Spleen (tissue), 11 donors: ENCODE data around the gene TXN2. TPM values are rescaled to one million over a fixed set of nuclear protein-coding genes. Genes with fewer than 3 reads are reported as not detected.

Source experiments
- DNase-seq: peaks from one replicate; pipeline ENCODE4 v3.0.0-alpha.2; 2020
- H3K27ac ChIP-seq, 8 donors: fragments of 200-600 bp; sonication (generic) in 7 of 8; 1 replicate in 4 of 8; 2 replicates in 4 of 8; pipeline versions ENCODE4 v1.5.0 to v1.8.0; 2016 to 2021; ENCODE audit warnings: inconsistent platforms in 4 of 8, mild to moderate bottlenecking in 4 of 8, moderate library complexity in 1 of 8
- H3K27me3 ChIP-seq, 7 donors: fragments of 200-600 bp; sonication (generic) in 6 of 7; replicated peaks in 1 of 7; 1 replicate in 4 of 7; 2 replicates in 3 of 7; pipeline versions ENCODE4 v1.5.0 to v1.8.0; 2016 to 2021; ENCODE audit warnings: inconsistent platforms in 3 of 7, mild to moderate bottlenecking in 1 of 7
- H3K36me3 ChIP-seq, 6 donors: fragments of 200-600 bp; sonication (generic) in 5 of 6; 1 replicate in 4 of 6; 2 replicates in 2 of 6; pipeline versions ENCODE4 v1.5.0 to v1.8.0; 2016 to 2021; ENCODE audit warnings: inconsistent platforms in 2 of 6
- H3K4me1 ChIP-seq, 6 donors: fragments of 200-600 bp; sonication (generic) in 5 of 6; 1 replicate in 3 of 6; 2 replicates in 3 of 6; pipeline versions ENCODE4 v1.5.0 to v1.8.0; 2016 to 2021; ENCODE audit warnings: inconsistent platforms in 3 of 6
- H3K4me3 ChIP-seq, 8 donors: fragments of 200-600 bp; sonication (generic) in 7 of 8; 1 replicate in 4 of 8; 2 replicates in 4 of 8; pipeline versions ENCODE4 v1.5.0 to v1.8.0; 2016 to 2021; ENCODE audit warnings: inconsistent platforms in 4 of 8, mild to moderate bottlenecking in 4 of 8, moderate library complexity in 2 of 8
- H3K9me3 ChIP-seq, 8 donors: fragments of 200-600 bp; sonication (generic) in 7 of 8; 1 replicate in 4 of 8; 2 replicates in 4 of 8; pipeline versions ENCODE4 v1.5.0 to v1.8.0; 2016 to 2021; ENCODE audit warnings: inconsistent platforms in 4 of 8
- POLR2A ChIP-seq, 3 donors: fragments of 450-650 bp; IDR thresholded peaks; one replicate each; pipeline ENCODE4 v1.5.1; 2017; ENCODE audit warnings: antibody characterized with exemption in 3 of 3, mild to moderate bottlenecking in 1 of 3
- POLR2AphosphoS5 ChIP-seq, 3 donors: sonication (generic); formaldehyde crosslinking; IDR thresholded peaks; one replicate each; pipeline ENCODE4 v1.5.1; 2017; ENCODE audit warnings: antibody characterized with exemption in 3 of 3
- WGBS, 5 donors: extraction: QIAGEN DNeasy Blood & Tissue Kit in 3 of 5; methylation state at CpG; one replicate each; pipeline versions ENCODE4 v1.1.5 to v1.1.7; 2013 to 2018; 5-methylcytosine and 5-hydroxymethylcytosine counted together
- intact Hi-C: fragments of 100-400 bp; cut with DNase I; formaldehyde crosslinking; loops from one replicate; pipeline ENCODE4 v1.15.0; 2023; ENCODE audit warnings: low total_unique reads
- polyA plus RNA-seq, 3 donors: library from polyadenylated mRNA; stranded (reverse); fragments of 200-250 nt; gene quantifications; one replicate each; pipeline ENCODE4 v1.2.1, GENCODE V29; 2013
- total RNA-seq, 7 donors: library from RNA; depleted of rRNA in 3 of 7; stranded (reverse); fragments of >200 nt in 3 of 7; fragmentation: NEBNext Ultra II Directional in 4 of 7; extraction: Animal tissue kit (Norgen Biotek cat#: 25700) in 4 of 7; gene quantifications; one replicate each; pipeline versions ENCODE4 v1.1.0 to v1.2.1, GENCODE V29; 2016 to 2021
- TF ChIP-seq, protein P1 (sequence below), 11 experiments: fragments of 200-600 bp in 7 of 11; fragments of 450-650 bp in 4 of 11; sonication (generic) in 4 of 11; IDR thresholded peaks in 8 of 11; conservative IDR thresholded peaks in 3 of 11; 1 replicate in 7 of 11; 2 replicates in 4 of 11; pipeline versions ENCODE4 v1.4.0 to v1.8.0; 2016 to 2021; ENCODE audit warnings: antibody characterized with exemption in 11 of 11, inconsistent platforms in 4 of 11, mild to moderate bottlenecking in 1 of 11
- donor health status: healthy with polysubstance abuse.
- donor health status: DM: no; HTN: no; CAD: no; lungs with moderate emphysema.
- donor health status: DM: no; HTN: no; CAD: no.
- donor health status: Bipolar disorder and iron deficiency.
- donor health status: healthy.
- donor health status: DM: no; HTN: no; CAD: no.
- donor health status: DM: yes; HTN: yes; CAD: no.

The TXN2 gene
- total and polyA plus RNA-seq, 10 donors: 52.6 to 105 (median 68.7) TPM

DNA sequence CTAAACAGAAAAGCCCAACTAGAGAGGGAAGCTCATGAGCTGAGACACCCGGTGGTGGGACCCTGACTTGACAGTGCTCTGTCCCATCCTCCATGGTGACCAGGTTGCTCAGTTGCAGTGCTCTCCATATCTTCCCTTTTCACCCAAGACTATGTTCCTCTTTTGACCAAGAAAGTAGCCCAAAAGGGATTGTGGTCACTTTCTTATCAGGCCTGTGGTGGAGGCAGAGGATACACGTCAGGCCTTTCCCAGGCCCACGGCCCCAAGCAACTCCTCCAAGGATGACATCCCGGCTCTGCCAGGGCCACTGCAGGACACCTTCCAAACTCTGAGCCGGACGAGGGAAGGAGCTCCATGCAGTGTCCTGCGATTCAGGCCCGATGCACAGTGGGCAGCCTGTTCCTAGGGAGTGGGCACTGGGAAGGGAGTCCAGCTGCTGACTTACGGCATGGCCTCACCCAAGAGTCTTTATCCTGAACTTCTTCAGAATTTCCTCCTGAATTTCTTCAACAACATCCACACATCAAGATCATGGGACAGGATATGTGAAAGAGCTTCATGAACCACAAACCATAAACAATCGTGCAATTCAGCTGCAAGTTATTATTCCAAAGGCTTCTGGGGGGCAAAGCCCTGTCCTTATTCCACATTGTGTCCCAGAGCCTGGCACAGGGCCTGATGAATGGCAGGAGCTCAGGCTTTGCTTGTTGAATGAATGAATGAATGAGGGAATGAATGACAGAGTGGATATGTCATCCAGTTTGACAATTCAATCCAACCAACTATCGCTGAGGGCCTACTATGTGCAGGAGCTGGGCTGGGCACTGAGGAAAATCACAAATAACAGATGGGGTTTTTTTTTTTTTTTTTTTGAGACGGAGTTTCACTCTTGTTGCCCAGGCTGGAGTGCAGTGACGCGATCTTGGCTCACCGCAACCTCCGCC, 57.7 kb downstream of the TXN2 start:
- Histone ChIP-seq H3K27ac (peak overlapping the region in 6 of 8 donors; percentile 42 to 81 (median 72)), H3K4me3 (peak overlapping the region in 1 of 8 donors; percentile 41), H3K36me3 (no peaks in the 10 kb centered on the region), H3K4me1 (peaks cover 19 to 82% (median 49%) of the 10 kb centered on the region in 6 donors), H3K27me3 (no peaks in the 10 kb centered on the region), H3K9me3 (no peaks in the 10 kb centered on the region)
- WGBS, 5 donors: 71 to 82% (median 78%) methylated on average over 13 to 15 of the region's 16 CpGs
- intact Hi-C loops: no loop called here
- peak; percentile 75 for DNase-seq
- TF ChIP-seq POLR2A (IDR thresholded peaks at IDR 0.05) (no peak), POLR2AphosphoS5 (IDR thresholded peaks at IDR 0.05) (no peak)
- TF ChIP-seq, protein P1, sequence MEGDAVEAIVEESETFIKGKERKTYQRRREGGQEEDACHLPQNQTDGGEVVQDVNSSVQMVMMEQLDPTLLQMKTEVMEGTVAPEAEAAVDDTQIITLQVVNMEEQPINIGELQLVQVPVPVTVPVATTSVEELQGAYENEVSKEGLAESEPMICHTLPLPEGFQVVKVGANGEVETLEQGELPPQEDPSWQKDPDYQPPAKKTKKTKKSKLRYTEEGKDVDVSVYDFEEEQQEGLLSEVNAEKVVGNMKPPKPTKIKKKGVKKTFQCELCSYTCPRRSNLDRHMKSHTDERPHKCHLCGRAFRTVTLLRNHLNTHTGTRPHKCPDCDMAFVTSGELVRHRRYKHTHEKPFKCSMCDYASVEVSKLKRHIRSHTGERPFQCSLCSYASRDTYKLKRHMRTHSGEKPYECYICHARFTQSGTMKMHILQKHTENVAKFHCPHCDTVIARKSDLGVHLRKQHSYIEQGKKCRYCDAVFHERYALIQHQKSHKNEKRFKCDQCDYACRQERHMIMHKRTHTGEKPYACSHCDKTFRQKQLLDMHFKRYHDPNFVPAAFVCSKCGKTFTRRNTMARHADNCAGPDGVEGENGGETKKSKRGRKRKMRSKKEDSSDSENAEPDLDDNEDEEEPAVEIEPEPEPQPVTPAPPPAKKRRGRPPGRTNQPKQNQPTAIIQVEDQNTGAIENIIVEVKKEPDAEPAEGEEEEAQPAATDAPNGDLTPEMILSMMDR (IDR thresholded peaks at IDR 0.05 in 8 of 11, conservative IDR thresholded peaks at IDR 0.05 in 3 of 11): no peak

DNA sequence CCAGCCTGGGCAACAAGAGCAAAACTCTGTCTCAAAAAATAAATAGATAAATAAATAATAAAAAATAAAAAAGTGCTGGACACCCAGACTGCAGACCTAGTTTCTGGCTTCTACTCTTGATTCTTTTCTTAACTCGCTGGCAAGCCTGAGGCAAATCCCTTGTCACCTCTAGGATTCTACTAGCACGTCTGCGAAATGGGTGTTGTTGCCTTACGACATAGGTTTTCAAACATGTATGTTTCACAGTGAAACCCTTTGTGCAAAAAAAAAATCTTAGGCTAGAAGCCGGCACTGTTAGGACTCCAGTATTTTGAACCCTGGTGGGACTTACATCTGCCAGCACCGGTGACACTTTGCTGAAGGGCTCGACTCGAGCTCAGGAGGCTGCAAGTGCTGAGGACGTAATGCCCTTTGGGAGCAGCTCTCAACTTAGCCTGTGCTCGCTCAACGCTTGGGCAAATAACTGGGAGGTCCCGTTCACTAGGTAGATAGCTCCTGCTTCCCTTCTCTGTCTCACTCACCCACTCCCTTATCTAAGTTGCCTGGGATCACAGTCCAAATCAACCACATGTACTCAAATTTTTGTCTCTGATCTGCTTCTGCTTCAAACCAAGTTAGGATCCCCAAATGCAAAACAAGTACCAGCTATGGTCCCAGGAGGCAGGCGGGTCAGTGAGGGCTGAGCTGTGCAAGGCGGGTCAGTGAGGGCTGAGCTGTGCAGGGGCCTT, 59.0 kb downstream of the TXN2 start:
- Histone ChIP-seq H3K27ac (peak overlapping the region in 1 of 8 donors; percentile 73), H3K4me1 (peaks cover 20 to 87% (median 58%) of the 10 kb centered on the region in 6 donors), H3K9me3 (no peaks in the 10 kb centered on the region), H3K27me3 (no peaks in the 10 kb centered on the region), H3K4me3 (no peak overlapping the region), H3K36me3 (no peaks in the 10 kb centered on the region)
- DNase-seq: no peak
- TF ChIP-seq, protein P1 (IDR thresholded peaks at IDR 0.05 in 8 of 11, conservative IDR thresholded peaks at IDR 0.05 in 3 of 11): no peak
- TF ChIP-seq POLR2A (IDR thresholded peaks at IDR 0.05): no peak
- no peak for TF ChIP-seq POLR2AphosphoS5 (IDR thresholded peaks at IDR 0.05)
- intact Hi-C loops: no loop called here
- WGBS, 5 donors: 82 to 89% (median 86%) methylated on average over 14 of the region's 14 CpGs

DNA sequence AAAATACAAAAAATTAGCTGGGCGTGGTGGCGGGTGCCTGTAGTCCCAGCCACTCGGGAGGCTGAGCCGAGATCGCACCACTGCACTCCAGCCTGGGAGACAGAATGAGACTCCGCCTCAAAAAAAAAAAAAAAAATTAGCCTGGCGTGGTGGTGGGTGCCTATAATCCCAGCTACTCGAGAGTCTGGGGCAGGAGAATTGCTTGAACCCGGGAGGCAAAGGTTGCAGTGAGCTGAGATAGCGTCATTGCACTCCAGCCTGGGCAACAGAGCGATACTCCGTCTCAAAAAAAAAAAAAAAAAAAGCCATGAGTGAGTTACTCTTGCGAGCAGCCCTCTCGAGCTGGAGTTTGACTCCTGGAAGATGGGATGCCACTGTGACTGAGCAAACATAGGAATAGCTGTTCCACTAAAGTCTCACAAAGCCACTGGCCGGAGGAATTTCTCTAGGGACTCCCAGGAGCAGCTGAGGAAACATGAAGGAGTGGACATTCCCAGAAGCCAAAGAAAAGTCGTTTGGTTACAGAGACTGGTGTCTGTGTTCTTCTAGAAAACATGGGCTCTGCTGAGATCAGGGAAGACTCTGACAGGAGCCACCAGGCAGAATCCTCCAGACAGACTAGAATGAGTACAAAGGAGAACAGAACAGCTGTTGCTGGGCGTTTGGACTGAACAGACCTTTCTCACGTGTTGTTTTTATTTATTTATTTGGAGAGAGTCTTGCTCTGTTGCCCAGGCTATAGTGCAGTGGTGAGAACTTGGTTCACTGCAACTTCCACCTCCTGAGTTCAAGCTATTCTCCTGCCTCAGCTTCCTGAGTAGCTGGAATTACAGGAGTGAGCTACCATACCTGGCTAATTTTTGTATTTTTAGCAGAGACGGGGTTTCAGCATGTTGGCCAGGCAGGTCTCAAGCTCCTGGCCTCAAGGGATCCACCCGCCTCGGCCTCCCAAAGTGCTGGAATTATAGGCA, 61.2 kb downstream of the TXN2 start:
- DNase-seq: no peak
- intact Hi-C loops: no loop called here
- TF ChIP-seq POLR2A (IDR thresholded peaks at IDR 0.05) (no peak), POLR2AphosphoS5 (IDR thresholded peaks at IDR 0.05) (no peak)
- TF ChIP-seq, protein P1 (IDR thresholded peaks at IDR 0.05 in 8 of 11, conservative IDR thresholded peaks at IDR 0.05 in 3 of 11): no peak
- H3K4me1 ChIP-seq: peaks cover 14 to 87% (median 55%) of the 10 kb centered on the region in 6 donors
- H3K4me3 ChIP-seq: peak overlapping the region in 1 of 8 donors; percentile 9
- peak overlapping the region in 7 of 8 donors; percentile 74 to 88 (median 79) for H3K27ac ChIP-seq
- 79 to 87% (median 83%) methylated on average over 21 of the region's 21 CpGs for WGBS, 5 donors
- H3K36me3 ChIP-seq: no peaks in the 10 kb centered on the region
- no peaks in the 10 kb centered on the region for H3K27me3 ChIP-seq
- H3K9me3 ChIP-seq: no peaks in the 10 kb centered on the region
